Gastrocnemius medialis (tissue), 4 donors: ENCODE results near the gene TRDMT1. TPM values are rescaled to one million over a fixed set of nuclear protein-coding genes. Genes with fewer than 3 reads are reported as not detected.

Source experiments
- ATAC-seq, 2 donors: fragments of 150-250 bp; one replicate each; pipeline ENCODE4 v1.9.1; 2016
- DNase-seq, 2 donors: peaks; one replicate each; pipeline ENCODE4 v3.0.0-alpha.2; 2019
- H3K27ac ChIP-seq, 4 donors: fragments of 200-600 bp; sonication (generic); 1 replicate in 1 of 4; 2 replicates in 3 of 4; pipeline ENCODE4 v1.5.1; 2016 to 2018; ENCODE audit warnings: mild to moderate bottlenecking in 2 of 4, moderate library complexity in 1 of 4
- H3K27me3 ChIP-seq, 3 donors: fragments of 200-600 bp; sonication (generic) in 2 of 3; 1 replicate in 1 of 3; 2 replicates in 2 of 3; pipeline versions ENCODE4 v1.5.1 to v1.6.0; 2016 to 2019; ENCODE audit warnings: mild to moderate bottlenecking in 1 of 3, moderate library complexity in 1 of 3
- H3K36me3 ChIP-seq, 2 donors: fragments of 200-600 bp; sonication (generic) in 1 of 2; one replicate each; pipeline ENCODE4 v1.5.1; 2017 to 2018
- H3K4me1 ChIP-seq, 2 donors: fragments of 200-600 bp; sonication (generic) in 1 of 2; one replicate each; pipeline ENCODE4 v1.5.1; 2016 to 2017; ENCODE audit warnings: mild to moderate bottlenecking in 2 of 2
- H3K4me3 ChIP-seq, 4 donors: fragments of 200-600 bp; sonication (generic) in 3 of 4; 1 replicate in 1 of 4; 2 replicates in 3 of 4; pipeline ENCODE4 v1.5.1; 2016 to 2019; ENCODE audit warnings: mild to moderate bottlenecking in 2 of 4
- H3K9me3 ChIP-seq, 3 donors: fragments of 200-600 bp; sonication (generic) in 2 of 3; 1 replicate in 1 of 3; 2 replicates in 2 of 3; pipeline ENCODE4 v1.5.1; 2016 to 2019
- CTCF ChIP-seq, 5 experiments: fragments of 450-650 bp in 3 of 5; fragments of 200-600 bp in 2 of 5; sonication (generic) in 2 of 5; IDR thresholded peaks in 4 of 5; conservative IDR thresholded peaks in 1 of 5; 1 replicate in 4 of 5; 2 replicates in 1 of 5; pipeline ENCODE4 v1.5.1; 2016 to 2019; ENCODE audit warnings: antibody characterized with exemption in 5 of 5, mild to moderate bottlenecking in 3 of 5, moderate library complexity in 3 of 5
- POLR2A ChIP-seq, 2 donors: fragments of 450-650 bp; IDR thresholded peaks; one replicate each; pipeline ENCODE4 v1.6.1; 2017; ENCODE audit warnings: antibody characterized with exemption in 2 of 2, mild to moderate bottlenecking in 2 of 2, moderate library complexity in 2 of 2
- in situ Hi-C, 4 donors: fragments of 200-750 bp; cut with MboI; loops; one replicate each; pipeline versions ENCODE4 v1.15.0 to v1.8.0; 2017; ENCODE audit warnings: low sequenced_read_pairs in 4 of 4
- intact Hi-C: fragments of 100-400 bp; cut with DNase I; formaldehyde crosslinking; loops from one replicate; pipeline ENCODE4 v1.15.1; 2023; ENCODE audit warnings: low total_unique reads
- total RNA-seq, 4 donors: library from RNA; depleted of rRNA; stranded (reverse); fragments of >200 nt; gene quantifications; one replicate each; pipeline versions ENCODE4 v1.1.0 to v1.2.3, GENCODE V29; 2016

Gene TRDMT1
- total RNA-seq, 4 donors from 2014 or later = 0.85 to 4.7 (median 2.1) TPM

- H3K36me3 ChIP-seq = no peaks in the 10 kb centered on the region
- no peak overlapping the region for H3K4me3 ChIP-seq
- no peak overlapping the region for H3K27ac ChIP-seq
- in situ Hi-C loops = no loop called here
- DNase-seq (no peak), ATAC-seq (no peak)
- TF ChIP-seq CTCF (IDR thresholded peaks at IDR 0.05 in 4 of 5, conservative IDR thresholded peaks at IDR 0.05 in 1 of 5) (no peak), POLR2A (IDR thresholded peaks at IDR 0.05) (no peak)
- H3K27me3 ChIP-seq = no peaks in the 10 kb centered on the region
- H3K9me3 ChIP-seq = no peaks in the 10 kb centered on the region
- no peaks in the 10 kb centered on the region for H3K4me1 ChIP-seq
- intact Hi-C loops = no loop called here
Measured at GRCh38 chr10:17210361-17210760, 8.9 kb upstream of the TRDMT1 start.

GRCh38 chr10:17209881-17210280 lies 8.4 kb upstream of the TRDMT1 start:
- no peak for DNase-seq
- TF ChIP-seq POLR2A (IDR thresholded peaks at IDR 0.05) (no peak), CTCF (IDR thresholded peaks at IDR 0.05 in 4 of 5, conservative IDR thresholded peaks at IDR 0.05 in 1 of 5) (no peak)
- no peak for ATAC-seq
- no peaks in the 10 kb centered on the region for H3K36me3 ChIP-seq
- H3K4me3 ChIP-seq = no peak overlapping the region
- intact Hi-C loops (no loop called here), in situ Hi-C loops (no loop called here)
- H3K27ac ChIP-seq = no peak overlapping the region
- no peaks in the 10 kb centered on the region for H3K9me3 ChIP-seq
- H3K27me3 ChIP-seq = no peaks in the 10 kb centered on the region
- no peaks in the 10 kb centered on the region for H3K4me1 ChIP-seq

GRCh38 chr10:17209302-17209701 lies 7.8 kb upstream of the TRDMT1 start:
- Histone ChIP-seq H3K4me3 (no peak overlapping the region), H3K27me3 (no peaks in the 10 kb centered on the region), H3K27ac (no peak overlapping the region), H3K4me1 (no peaks in the 10 kb centered on the region), H3K9me3 (no peaks in the 10 kb centered on the region), H3K36me3 (no peaks in the 10 kb centered on the region)
- in situ Hi-C loops = no loop called here
- TF ChIP-seq POLR2A (IDR thresholded peaks at IDR 0.05) = no peak
- no peak for TF ChIP-seq CTCF (IDR thresholded peaks at IDR 0.05 in 4 of 5, conservative IDR thresholded peaks at IDR 0.05 in 1 of 5)
- intact Hi-C loops = no loop called here
- ATAC-seq (no peak), DNase-seq (no peak)

- intact Hi-C loops = no loop called here
- Histone ChIP-seq H3K36me3 (no peaks in the 10 kb centered on the region), H3K9me3 (no peaks in the 10 kb centered on the region), H3K4me3 (no peak overlapping the region), H3K4me1 (no peaks in the 10 kb centered on the region), H3K27me3 (no peaks in the 10 kb centered on the region), H3K27ac (no peak overlapping the region)
- in situ Hi-C loops = no loop called here
- ATAC-seq (no peak), DNase-seq (no peak)
- no peak for TF ChIP-seq CTCF (IDR thresholded peaks at IDR 0.05 in 4 of 5, conservative IDR thresholded peaks at IDR 0.05 in 1 of 5)
- TF ChIP-seq POLR2A (IDR thresholded peaks at IDR 0.05) = no peak
Measured at GRCh38 chr10:17208476-17208875, 7.0 kb upstream of the TRDMT1 start.

- intact Hi-C loops = no loop called here
- in situ Hi-C loops = no loop called here
Measured at GRCh38 chr10:17206210-17206709, 4.8 kb upstream of the TRDMT1 start.

More at GRCh38 chr10:17206210-17206709, 4.8 kb upstream of the TRDMT1 start:
- Histone ChIP-seq H3K9me3 (no peaks in the 10 kb centered on the region), H3K27ac (no peak overlapping the region), H3K4me1 (no peaks in the 10 kb centered on the region), H3K36me3 (no peaks in the 10 kb centered on the region), H3K4me3 (no peak overlapping the region), H3K27me3 (no peaks in the 10 kb centered on the region)
- DNase-seq (no peak), ATAC-seq (no peak)
- TF ChIP-seq CTCF (IDR thresholded peaks at IDR 0.05 in 4 of 5, conservative IDR thresholded peaks at IDR 0.05 in 1 of 5) (no peak), POLR2A (IDR thresholded peaks at IDR 0.05) (no peak)
